ENCODE results near the gene G6PC2. TPM values are rescaled to one million over a fixed set of nuclear protein-coding genes. Genes with fewer than 3 reads are reported as not detected.

Gene G6PC2
- total and polyA plus RNA-seq, 2 donors from 2014 or later = not detected

GRCh38 chr2:168913495-168913894, 12.4 kb downstream of the G6PC2 start:
- Histone ChIP-seq H3K4me3 (ENCODE audit: low read length in 3 of 3) (no peak overlapping the region), H3K27me3 (ENCODE audit: control insufficient read depth, insufficient read depth, low read length) (no peaks in the 10 kb centered on the region), H3K9ac (ENCODE audit: low read length in 3 of 3) (no peak overlapping the region), H3K4me1 (ENCODE audit: control insufficient read depth in 2 of 3, insufficient read depth in 2 of 3, low read depth in 1 of 3, low read length in 3 of 3) (no peaks in the 10 kb centered on the region), H3K36me3 (ENCODE audit: control insufficient read depth in 2 of 3, insufficient read depth in 3 of 3, low read length in 3 of 3) (no peaks in the 10 kb centered on the region), H3K27ac (ENCODE audit: low read depth in 2 of 2, low read length in 2 of 2) (no peak overlapping the region), H3K9me3 (ENCODE audit: control insufficient read depth in 2 of 3, insufficient read depth in 1 of 3, low read length in 3 of 3) (peaks cover 0 to 6% (median 0%) of the 10 kb centered on the region in 3 donors)
- no peak for TF ChIP-seq CTCF (IDR thresholded peaks at IDR 0.05; ENCODE audit: borderline replicate concordance, extremely low read depth, insufficient read depth)
- DNase-seq = no peak
- no peak for FAIRE-seq
- intact Hi-C loops (cut with DNase I) = loop anchor here (10.0 kb wide), 2 partner anchors 139 to 569 kb away; no protein-coding TSS in a partner anchor

GRCh38 chr2:168915441-168916330, 14.6 kb downstream of the G6PC2 start:
- Histone ChIP-seq H3K36me3 (ENCODE audit: control insufficient read depth in 2 of 3, insufficient read depth in 3 of 3, low read length in 3 of 3) (no peaks in the 10 kb centered on the region), H3K9me3 (ENCODE audit: control insufficient read depth in 2 of 3, insufficient read depth in 1 of 3, low read length in 3 of 3) (peaks cover 0 to 6% (median 0%) of the 10 kb centered on the region in 3 donors), H3K4me3 (ENCODE audit: low read length in 3 of 3) (no peak overlapping the region), H3K9ac (ENCODE audit: low read length in 3 of 3) (no peak overlapping the region), H3K27ac (ENCODE audit: low read depth in 2 of 2, low read length in 2 of 2) (no peak overlapping the region), H3K27me3 (ENCODE audit: control insufficient read depth, insufficient read depth, low read length) (no peaks in the 10 kb centered on the region), H3K4me1 (ENCODE audit: control insufficient read depth in 2 of 3, insufficient read depth in 2 of 3, low read depth in 1 of 3, low read length in 3 of 3) (no peaks in the 10 kb centered on the region)
- TF ChIP-seq CTCF (IDR thresholded peaks at IDR 0.05; ENCODE audit: borderline replicate concordance, extremely low read depth, insufficient read depth) = no peak
- DNase-seq (no peak), FAIRE-seq (no peak)
- intact Hi-C loops (cut with DNase I) = loop anchor here (10.0 kb wide), 2 partner anchors 141 to 571 kb away; no protein-coding TSS in a partner anchor

- no peak overlapping the region for H3K27ac ChIP-seq (ENCODE audit: low read depth in 2 of 2, low read length in 2 of 2)
- intact Hi-C loops (cut with DNase I) = loop anchor here (10.0 kb wide), 2 partner anchors 142 to 572 kb away; no protein-coding TSS in a partner anchor
- no peak overlapping the region for H3K9ac ChIP-seq (ENCODE audit: low read length in 3 of 3)
- no peaks in the 10 kb centered on the region for H3K36me3 ChIP-seq (ENCODE audit: control insufficient read depth in 2 of 3, insufficient read depth in 3 of 3, low read length in 3 of 3)
- H3K4me3 ChIP-seq (ENCODE audit: low read length in 3 of 3) = no peak overlapping the region
- peaks cover 0 to 6% (median 0%) of the 10 kb centered on the region in 3 donors for H3K9me3 ChIP-seq (ENCODE audit: control insufficient read depth in 2 of 3, insufficient read depth in 1 of 3, low read length in 3 of 3)
- TF ChIP-seq CTCF (IDR thresholded peaks at IDR 0.05; ENCODE audit: borderline replicate concordance, extremely low read depth, insufficient read depth) = no peak
- no peaks in the 10 kb centered on the region for H3K27me3 ChIP-seq (ENCODE audit: control insufficient read depth, insufficient read depth, low read length)
- H3K4me1 ChIP-seq (ENCODE audit: control insufficient read depth in 2 of 3, insufficient read depth in 2 of 3, low read depth in 1 of 3, low read length in 3 of 3) = no peaks in the 10 kb centered on the region
- no peak for FAIRE-seq
- DNase-seq = no peak
These were observed 15.2 kb downstream of the G6PC2 start for GRCh38 chr2:168916331-168916675.

Measured in kidney (tissue), 14 donors.